ENCODE data around the gene EHMT1. TPM values are rescaled to one million over a fixed set of nuclear protein-coding genes. Genes with fewer than 3 reads are reported as not detected.

The EHMT1 gene
- polyA plus RNA-seq, 1 of the 3 experiments (the other 2 are of a cell fraction): 39.5 TPM

- Histone ChIP-seq H3K36me3 (replicated peaks in 1 of 2; ENCODE audit: control insufficient read depth in 1 of 2, insufficient read depth in 2 of 2, low read length in 1 of 2) (no peaks in the 10 kb centered on the region), H2AFZ (ENCODE audit: low read depth) (no peak overlapping the region), H3K4me2 (no peak overlapping the region), H3K9ac (no peak overlapping the region), H3K27ac (ENCODE audit: low read depth in 2 of 2, low read length in 1 of 2) (no peak overlapping the region), H3K4me3 (ENCODE audit: low read depth in 2 of 2, low read length in 1 of 2) (no peak overlapping the region), H3K79me2 (ENCODE audit: insufficient read depth) (no peaks in the 10 kb centered on the region), H3F3A (replicated peaks; ENCODE audit: insufficient read depth) (no peaks in the 10 kb centered on the region), H4K20me1 (ENCODE audit: insufficient read depth) (no peaks in the 10 kb centered on the region), H3K27me3 (ENCODE audit: insufficient read depth) (no peaks in the 10 kb centered on the region), H3K9me2 (no peaks in the 10 kb centered on the region), H3K4me1 (ENCODE audit: control insufficient read depth in 1 of 2, insufficient read depth in 2 of 2, low read depth in 1 of 2, low read length in 1 of 2) (peaks cover 0 to 11% of the 10 kb centered on the region in 2 experiments; a peak in 1 of 4 replicates), H3K9me3 (no peaks in the 10 kb centered on the region)
- DNase-seq: no peak
- ChIA-PET CTCF (interaction anchor here (0.8 kb wide), 1 partner anchor 195 kb away, joined by 3 read pairs; no protein-coding TSS in a partner anchor), POLR2A (no interaction called here)
- no peak for TF ChIP-seq RAD21 (IDR thresholded peaks at IDR 0.05; ENCODE audit: low read length)
- TF ChIP-seq SMC3 (IDR thresholded peaks at IDR 0.05; ENCODE audit: low read depth, low read length): no peak
- TF ChIP-seq MEF2A (IDR thresholded peaks at IDR 0.05; ENCODE audit: borderline replicate concordance, low read depth): no peak
- TF ChIP-seq POLR2AphosphoS5 (IDR thresholded peaks at IDR 0.05; ENCODE audit: low read depth, low read length): no peak
- WGBS (ENCODE audit: low lambda C conversion rate): 36% methylated on average over 3 of the region's 3 CpGs
These were observed 251.6 kb downstream of the EHMT1 start for GRCh38 chr9:137870432-137870831.

GRCh38 chr9:137872296-137872695 lies 253.5 kb downstream of the EHMT1 start:
- Histone ChIP-seq H3K27ac (ENCODE audit: low read depth in 2 of 2, low read length in 1 of 2) (no peak overlapping the region), H3K4me2 (no peak overlapping the region), H3K4me3 (ENCODE audit: low read depth in 2 of 2, low read length in 1 of 2) (no peak overlapping the region), H3K9ac (no peak overlapping the region), H3K9me3 (no peaks in the 10 kb centered on the region), H2AFZ (ENCODE audit: low read depth) (no peak overlapping the region), H3K27me3 (ENCODE audit: insufficient read depth) (no peaks in the 10 kb centered on the region), H3F3A (replicated peaks; ENCODE audit: insufficient read depth) (no peaks in the 10 kb centered on the region), H4K20me1 (ENCODE audit: insufficient read depth) (no peaks in the 10 kb centered on the region), H3K79me2 (ENCODE audit: insufficient read depth) (no peaks in the 10 kb centered on the region), H3K36me3 (replicated peaks in 1 of 2; ENCODE audit: control insufficient read depth in 1 of 2, insufficient read depth in 2 of 2, low read length in 1 of 2) (no peaks in the 10 kb centered on the region), H3K4me1 (ENCODE audit: control insufficient read depth in 1 of 2, insufficient read depth in 2 of 2, low read depth in 1 of 2, low read length in 1 of 2) (no peaks in the 10 kb centered on the region; a peak in 1 of 4 replicates), H3K9me2 (no peaks in the 10 kb centered on the region)
- no peak for TF ChIP-seq YY1 (IDR thresholded peaks at IDR 0.05; ENCODE audit: low read depth)
- TF ChIP-seq FOXM1 (IDR thresholded peaks at IDR 0.05; ENCODE audit: low read depth): no peak
- TF ChIP-seq CHD2 (IDR thresholded peaks at IDR 0.05; ENCODE audit: low read length, partially characterized antibody): no peak
- no peak for TF ChIP-seq USF1 (IDR thresholded peaks at IDR 0.05; ENCODE audit: borderline replicate concordance, low read depth)
- no peak for TF ChIP-seq MXI1 (IDR thresholded peaks at IDR 0.05; ENCODE audit: low read depth, low read length)
- TF ChIP-seq CTCF (IDR thresholded peaks at IDR 0.05): no peak
- TF ChIP-seq RFX5 (IDR thresholded peaks at IDR 0.05; ENCODE audit: low read length): no peak
- TF ChIP-seq POLR2AphosphoS5 (IDR thresholded peaks at IDR 0.05; ENCODE audit: low read depth, low read length): no peak
- TF ChIP-seq FOSL2 (IDR thresholded peaks at IDR 0.05; ENCODE audit: borderline replicate concordance, low read depth): no peak
- TF ChIP-seq FOXJ3 (CRISPR knock-in tag; IDR thresholded peaks at IDR 0.05): no peak
- TF ChIP-seq JUND (IDR thresholded peaks at IDR 0.05): no peak
- no peak for TF ChIP-seq GABPA (IDR thresholded peaks at IDR 0.05; ENCODE audit: low read depth)
- no peak for TF ChIP-seq GATA2 (CRISPR knock-in tag; IDR thresholded peaks at IDR 0.05)
- no peak for TF ChIP-seq MAX (IDR thresholded peaks at IDR 0.05; ENCODE audit: low read depth)
- TF ChIP-seq TAF1 (IDR thresholded peaks at IDR 0.05; ENCODE audit: borderline replicate concordance, low read depth, low read length): no peak
- POLR2A ChIA-PET: no interaction called here
- DNase-seq: no peak
- CTCF ChIA-PET: no interaction called here
- WGBS (ENCODE audit: low lambda C conversion rate): 58% methylated on average over 10 of the region's 10 CpGs
